HFFc6 (cell line): Measurements from ENCODE around the gene ABCD3. TPM values are rescaled to one million over a fixed set of nuclear protein-coding genes. Genes with fewer than 3 reads are reported as not detected.

ENCODE experiments used
- DNase-seq: peaks from one replicate; pipeline ENCODE4 v3.0.0-alpha.2; 2018
- H3K27ac Mint-ChIP-seq: 2 replicates; pipeline ENCODE4 v1.8.0; 2020; ENCODE audit warnings: mild to moderate bottlenecking, mixed read lengths
- H3K27me3 Mint-ChIP-seq: 2 replicates; pipeline ENCODE4 v1.8.0; 2021; ENCODE audit warnings: mild to moderate bottlenecking, moderate library complexity, mixed read lengths; ENCODE audit not compliant: insufficient read depth
- H3K36me3 Mint-ChIP-seq: 2 replicates; pipeline ENCODE4 v1.8.0; 2021; ENCODE audit warnings: low read depth, mixed read lengths
- H3K4me1 Mint-ChIP-seq: 2 replicates; pipeline ENCODE4 v1.8.0; 2020; ENCODE audit warnings: low read depth, mixed read lengths
- H3K4me3 Mint-ChIP-seq: 2 replicates; pipeline ENCODE4 v1.8.0; 2020; ENCODE audit warnings: mild to moderate bottlenecking, moderate library complexity, mixed read lengths
- H3K9me3 Mint-ChIP-seq: 2 replicates; pipeline ENCODE4 v1.8.0; 2020; ENCODE audit warnings: mild to moderate bottlenecking, mixed read lengths
- total RNA-seq, 6 experiments: library from RNA; stranded (reverse); fragmentation: NEBNext Ultra II Directional; extraction: Animal tissue kit (Norgen Biotek cat#: 25700); gene quantifications; 2 replicates in 1 of 6; 3 replicates in 5 of 6; pipeline ENCODE4 v1.2.3, GENCODE V29; 2021
- TF ChIP-seq, protein P1 (sequence below): fragments of 200-600 bp; sonication (generic); IDR thresholded peaks from 2 replicates; pipeline ENCODE4 v1.5.0; 2021; ENCODE audit warnings: antibody characterized with exemption, mild to moderate bottlenecking

The ABCD3 gene
- total RNA-seq, 6 experiments from 2014 or later: 43.2 to 49.0 (median 46.3) TPM

DNA sequence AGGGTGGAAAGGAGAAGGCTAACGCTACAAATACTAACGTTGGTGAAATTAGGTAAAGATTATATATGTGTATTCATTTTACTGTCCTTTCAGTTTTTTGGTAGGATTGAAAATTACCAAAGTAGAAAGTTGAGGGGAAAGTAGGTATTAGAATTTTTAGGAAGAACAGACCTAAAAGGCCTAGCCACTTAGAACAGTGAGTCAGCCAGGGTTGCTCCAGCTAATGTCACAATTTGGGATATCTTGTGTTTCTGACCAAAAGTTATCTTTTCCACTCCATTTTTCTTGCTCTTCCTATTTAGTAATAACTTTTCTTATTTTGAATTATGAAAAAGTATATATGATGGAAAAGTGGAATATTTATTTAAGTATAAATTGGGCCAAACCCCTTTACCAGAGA lies 83.2 kb downstream of the ABCD3 start:
- H3K4me3 Mint-ChIP-seq: no peak overlapping the region

DNA sequence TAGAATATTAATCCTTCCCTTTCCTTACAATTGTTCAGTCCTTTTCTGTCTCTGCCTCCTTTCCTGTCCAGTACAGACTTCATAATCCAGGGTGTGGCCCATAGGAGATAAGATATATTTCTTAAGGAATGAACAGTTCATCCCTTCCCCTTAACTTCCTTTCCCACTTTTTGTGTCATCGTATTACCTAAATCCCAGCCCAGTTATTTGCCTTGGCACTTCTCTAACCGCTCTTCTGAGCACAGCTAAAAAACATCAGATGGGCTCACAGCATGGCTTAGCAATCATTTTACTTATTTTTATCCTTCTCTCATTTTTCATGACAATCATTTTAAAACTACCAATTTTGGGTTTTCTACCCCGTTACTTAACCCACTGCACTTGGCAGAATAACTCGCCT lies 83.7 kb downstream of the ABCD3 start:
- Mint-ChIP-seq H3K4me3 (no peak overlapping the region), H3K36me3 (peaks cover 42% of the 10 kb centered on the region), H3K4me1 (no peaks in the 10 kb centered on the region), H3K27me3 (no peaks in the 10 kb centered on the region; the same call in none of the 2 replicates), H3K9me3 (no peaks in the 10 kb centered on the region), H3K27ac (no peak overlapping the region)
- TF ChIP-seq, protein P1, sequence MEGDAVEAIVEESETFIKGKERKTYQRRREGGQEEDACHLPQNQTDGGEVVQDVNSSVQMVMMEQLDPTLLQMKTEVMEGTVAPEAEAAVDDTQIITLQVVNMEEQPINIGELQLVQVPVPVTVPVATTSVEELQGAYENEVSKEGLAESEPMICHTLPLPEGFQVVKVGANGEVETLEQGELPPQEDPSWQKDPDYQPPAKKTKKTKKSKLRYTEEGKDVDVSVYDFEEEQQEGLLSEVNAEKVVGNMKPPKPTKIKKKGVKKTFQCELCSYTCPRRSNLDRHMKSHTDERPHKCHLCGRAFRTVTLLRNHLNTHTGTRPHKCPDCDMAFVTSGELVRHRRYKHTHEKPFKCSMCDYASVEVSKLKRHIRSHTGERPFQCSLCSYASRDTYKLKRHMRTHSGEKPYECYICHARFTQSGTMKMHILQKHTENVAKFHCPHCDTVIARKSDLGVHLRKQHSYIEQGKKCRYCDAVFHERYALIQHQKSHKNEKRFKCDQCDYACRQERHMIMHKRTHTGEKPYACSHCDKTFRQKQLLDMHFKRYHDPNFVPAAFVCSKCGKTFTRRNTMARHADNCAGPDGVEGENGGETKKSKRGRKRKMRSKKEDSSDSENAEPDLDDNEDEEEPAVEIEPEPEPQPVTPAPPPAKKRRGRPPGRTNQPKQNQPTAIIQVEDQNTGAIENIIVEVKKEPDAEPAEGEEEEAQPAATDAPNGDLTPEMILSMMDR: no peak
- DNase-seq: no peak

More for the DNA sequence above, 83.2 kb downstream of the ABCD3 start:
- no peak for DNase-seq
- Mint-ChIP-seq H3K36me3 (peaks cover 42% of the 10 kb centered on the region), H3K27ac (no peak overlapping the region), H3K4me1 (no peaks in the 10 kb centered on the region), H3K27me3 (no peaks in the 10 kb centered on the region; the same call in none of the 2 replicates), H3K9me3 (no peaks in the 10 kb centered on the region)
- TF ChIP-seq, protein P1: no peak

DNA sequence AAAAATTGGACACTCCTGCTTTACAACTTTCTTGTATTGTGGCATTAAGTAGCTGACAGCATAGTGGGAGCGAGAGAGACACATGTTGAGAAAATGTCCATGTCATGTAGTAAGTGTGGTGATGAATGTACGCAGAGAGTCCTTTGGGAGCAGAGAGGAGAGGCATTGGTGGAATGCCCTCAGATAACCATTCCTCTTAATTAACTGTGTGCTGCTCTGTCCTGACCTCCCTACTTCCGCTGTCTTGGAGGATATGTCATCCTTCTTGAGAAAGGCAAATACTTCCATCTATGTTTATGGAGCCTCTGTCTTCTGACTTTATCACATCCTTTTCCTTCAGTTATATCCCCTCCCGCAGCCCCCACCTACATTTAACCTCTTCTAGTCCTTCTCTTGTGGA lies 85.0 kb downstream of the ABCD3 start:
- peaks cover 44% of the 10 kb centered on the region for H3K36me3 Mint-ChIP-seq
- H3K4me3 Mint-ChIP-seq: no peak overlapping the region
- H3K27ac Mint-ChIP-seq: no peak overlapping the region
- H3K4me1 Mint-ChIP-seq: no peaks in the 10 kb centered on the region
- H3K27me3 Mint-ChIP-seq: no peaks in the 10 kb centered on the region; the same call in none of the 2 replicates
- TF ChIP-seq, protein P1: no peak
- H3K9me3 Mint-ChIP-seq: no peaks in the 10 kb centered on the region
- no peak for DNase-seq

DNA sequence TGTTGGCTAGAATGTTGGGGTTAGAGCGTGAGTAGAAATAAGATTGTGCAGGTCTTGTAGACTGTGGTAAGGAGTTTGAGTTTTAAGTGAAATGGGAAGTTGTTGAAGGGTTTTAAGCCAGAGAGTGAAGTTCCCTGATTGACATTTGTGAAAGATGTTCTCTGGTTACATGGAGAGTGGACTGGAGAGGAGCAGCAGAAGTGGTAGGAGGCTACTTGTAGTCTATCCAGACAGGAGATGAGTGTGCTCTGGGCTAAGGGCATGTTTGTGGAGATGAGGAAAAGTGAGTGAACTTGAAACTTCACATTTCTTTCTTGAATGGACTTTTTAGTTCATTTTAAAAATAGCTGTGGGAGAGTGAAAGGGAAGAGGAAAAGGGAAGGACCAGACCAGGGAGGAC lies 86.4 kb downstream of the ABCD3 start:
- H3K4me3 Mint-ChIP-seq: no peak overlapping the region
- TF ChIP-seq, protein P1: no peak
- no peaks in the 10 kb centered on the region; the same call in 1 of the 2 replicates for H3K27me3 Mint-ChIP-seq
- no peak overlapping the region; the same call in 1 of the 2 replicates for H3K27ac Mint-ChIP-seq
- peaks cover 48% of the 10 kb centered on the region for H3K36me3 Mint-ChIP-seq
- no peaks in the 10 kb centered on the region for H3K4me1 Mint-ChIP-seq
- no peak for DNase-seq
- H3K9me3 Mint-ChIP-seq: no peaks in the 10 kb centered on the region

DNA sequence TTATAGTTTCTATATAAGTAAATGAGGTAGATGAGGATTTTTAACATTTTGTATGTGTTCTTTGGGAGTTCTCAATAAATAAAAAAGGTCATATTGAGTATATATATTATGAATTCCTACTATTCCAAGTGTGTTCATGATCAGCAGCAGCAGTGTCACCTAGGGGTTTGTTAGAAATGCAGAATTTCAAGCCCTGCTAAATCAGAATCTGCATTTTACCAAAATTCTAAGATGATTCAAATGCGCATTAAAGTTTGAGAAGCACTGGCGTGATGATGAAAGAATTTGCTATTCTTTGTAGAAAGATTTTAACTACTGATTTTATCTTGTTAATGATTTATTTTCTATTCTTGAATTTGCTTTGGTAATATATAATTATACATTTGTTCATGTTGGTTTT lies 94.6 kb downstream of the ABCD3 start:
- TF ChIP-seq, protein P1: no peak
- no peaks in the 10 kb centered on the region for H3K9me3 Mint-ChIP-seq
- H3K4me1 Mint-ChIP-seq: no peaks in the 10 kb centered on the region
- peaks cover 17% of the 10 kb centered on the region for H3K36me3 Mint-ChIP-seq
- DNase-seq: no peak
- H3K4me3 Mint-ChIP-seq: no peak overlapping the region
- no peaks in the 10 kb centered on the region for H3K27me3 Mint-ChIP-seq
- no peak overlapping the region for H3K27ac Mint-ChIP-seq
